GM18502 (cell line): ENCODE data around the gene TENM3.
"Not testable (repeated sequence)": the region's sequence is repeated elsewhere in the genome, so short reads cannot be mapped to it uniquely, and the experiment has no call there.

ENCODE experiments used
- ATAC-seq: cut with Tn5 transposase; IDR thresholded peaks from one replicate; pipeline ENCODE4 v1.9.1; 2021; ENCODE audit warnings: mild to moderate bottlenecking; ENCODE audit not compliant: unreplicated experiment, poor library complexity

The TENM3 gene

DNA sequence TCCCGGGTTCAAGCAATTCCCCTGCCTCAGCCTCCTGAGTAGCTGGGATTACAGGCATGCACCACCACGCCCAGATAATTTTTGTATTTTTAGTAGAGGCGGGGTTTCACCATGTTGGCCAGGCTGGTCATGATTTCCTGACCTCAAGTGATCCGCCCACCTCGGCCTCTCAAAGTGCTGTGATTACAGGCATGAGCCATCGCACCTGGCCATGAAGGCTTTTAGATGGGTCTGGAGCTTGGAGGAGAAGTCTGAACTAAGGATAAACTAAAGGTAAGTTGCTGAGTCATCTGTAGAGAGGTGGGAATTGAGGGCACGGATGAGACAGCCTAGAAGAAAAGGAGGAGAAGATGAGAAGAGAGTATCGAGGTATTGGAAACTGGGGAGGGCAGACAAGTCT lies at the start of gene TENM3:
TSS of gene TENM3 (plus strand) at position 199 of the 400 bp plus-strand sequence. CDS start 80,619 bp downstream, outside the sequence.
- not testable (repeated sequence) for ATAC-seq

DNA sequence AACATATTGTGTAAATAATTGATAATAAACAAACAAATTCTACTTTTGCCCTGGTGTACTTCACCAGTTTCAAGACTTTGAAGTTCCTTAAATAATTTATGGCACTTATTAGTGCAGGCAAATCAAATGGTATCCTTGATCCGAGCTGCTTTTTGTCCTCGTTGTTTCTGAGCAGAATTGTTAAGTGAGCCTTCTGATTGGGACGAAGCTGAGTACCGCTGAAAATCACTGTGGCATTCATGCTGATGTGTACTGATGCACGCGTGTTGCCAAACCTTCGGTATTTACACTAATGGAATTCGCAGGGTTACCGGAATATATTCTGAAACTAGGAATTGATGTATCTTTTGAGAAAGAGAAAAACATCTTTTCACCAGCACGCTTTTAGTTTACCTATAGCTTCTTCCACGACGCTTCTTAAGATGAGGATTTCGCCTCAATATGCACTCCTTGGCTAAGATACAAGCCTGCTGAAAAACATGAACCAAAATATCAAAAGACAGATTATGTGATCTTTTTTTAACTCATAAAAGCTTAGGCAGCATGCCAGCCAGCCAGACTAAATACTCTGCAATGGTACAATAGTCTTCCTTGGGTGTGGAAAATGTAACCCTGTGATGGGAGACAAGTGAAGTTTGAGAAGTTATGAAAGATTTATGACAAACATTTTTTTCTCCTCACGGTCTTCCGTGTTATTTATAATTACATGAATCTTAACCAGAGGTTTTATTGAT lies 48.9 kb upstream of the TENM3 start:
- ATAC-seq = no peak

DNA sequence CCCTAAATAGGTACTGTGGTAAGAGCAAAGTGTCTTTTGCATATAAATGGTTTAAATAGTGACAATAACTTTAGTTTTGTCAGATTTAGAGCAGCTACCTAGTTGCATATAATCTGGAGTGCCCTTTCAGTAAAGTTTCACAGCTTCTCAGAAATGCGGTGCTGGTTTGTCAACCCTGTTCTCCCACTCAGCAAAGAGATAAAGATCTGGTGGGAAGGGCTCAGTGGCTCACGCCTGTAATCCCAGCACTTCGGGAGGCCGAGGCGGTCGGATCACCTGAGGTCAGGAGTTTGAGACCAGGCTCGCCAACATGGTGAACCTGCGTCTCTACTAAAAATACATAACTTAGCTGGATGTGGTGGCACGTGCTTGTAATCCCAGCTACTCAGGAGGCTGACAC lies 45.6 kb upstream of the TENM3 start:
- ATAC-seq = no peak

DNA sequence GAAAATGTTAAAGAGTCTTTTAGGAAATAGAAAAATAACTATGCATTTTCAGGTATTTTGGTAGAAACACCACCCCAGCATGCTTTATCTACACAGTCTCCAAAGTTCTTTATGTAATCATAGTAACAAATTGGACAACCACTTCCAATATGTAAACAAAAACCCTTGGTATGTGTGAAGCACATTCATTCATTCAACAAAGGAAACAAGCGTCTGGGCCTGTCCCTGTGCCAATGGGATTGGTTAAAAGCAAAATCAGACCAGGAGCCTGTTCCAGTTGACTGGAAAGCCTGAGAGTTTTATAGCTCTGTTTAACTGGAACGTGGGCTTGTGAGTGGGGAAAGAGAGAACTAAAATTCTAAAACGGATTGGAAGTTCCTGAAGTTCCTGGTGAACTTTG lies 41.3 kb upstream of the TENM3 start:
- no peak for ATAC-seq

DNA sequence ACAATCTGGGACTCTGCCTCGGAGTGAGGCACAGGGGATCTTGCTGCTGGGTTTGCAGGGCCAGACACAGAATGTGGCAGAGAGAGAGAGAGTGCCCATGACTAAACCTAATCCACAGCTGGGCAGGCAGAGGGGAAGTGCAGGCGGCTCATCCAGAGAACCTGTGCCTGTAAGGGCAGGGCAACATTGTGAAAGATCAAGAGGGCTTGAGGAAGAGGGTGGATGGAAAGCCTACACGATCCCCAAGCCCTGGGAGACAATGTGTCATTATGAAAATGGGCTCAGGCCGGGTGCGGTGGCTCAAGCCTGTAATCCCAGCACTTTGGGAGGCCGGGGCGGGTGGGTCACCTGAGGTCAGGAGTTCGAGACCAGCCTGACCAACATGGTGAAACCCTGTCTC lies 40.6 kb upstream of the TENM3 start:
- no peak for ATAC-seq

DNA sequence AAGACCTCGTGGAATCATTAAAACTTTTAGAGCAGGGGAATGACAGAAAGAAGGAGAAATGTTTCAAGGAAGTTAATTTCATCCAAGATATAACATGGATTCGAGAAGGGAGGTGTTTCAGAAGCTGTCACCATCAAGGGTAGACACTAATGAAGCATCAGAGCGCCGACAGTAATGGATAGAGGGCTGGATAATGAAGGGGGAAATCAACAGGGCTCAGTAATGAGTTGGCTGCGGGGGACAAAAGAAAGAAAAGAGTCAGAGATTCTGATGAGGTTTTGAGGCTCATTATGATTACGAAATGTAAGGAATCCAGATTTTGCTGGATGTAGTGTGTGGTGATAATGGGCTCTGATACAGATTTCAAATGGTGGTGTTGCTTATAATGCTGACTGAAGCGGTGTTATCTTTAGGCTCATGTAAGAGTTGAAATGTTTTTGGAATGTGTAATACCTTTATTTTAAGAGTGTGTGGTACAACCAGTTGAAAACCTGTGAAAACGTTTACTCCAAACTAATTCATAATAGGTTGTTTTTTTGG lies 39.3 kb upstream of the TENM3 start:
- no peak for ATAC-seq

DNA sequence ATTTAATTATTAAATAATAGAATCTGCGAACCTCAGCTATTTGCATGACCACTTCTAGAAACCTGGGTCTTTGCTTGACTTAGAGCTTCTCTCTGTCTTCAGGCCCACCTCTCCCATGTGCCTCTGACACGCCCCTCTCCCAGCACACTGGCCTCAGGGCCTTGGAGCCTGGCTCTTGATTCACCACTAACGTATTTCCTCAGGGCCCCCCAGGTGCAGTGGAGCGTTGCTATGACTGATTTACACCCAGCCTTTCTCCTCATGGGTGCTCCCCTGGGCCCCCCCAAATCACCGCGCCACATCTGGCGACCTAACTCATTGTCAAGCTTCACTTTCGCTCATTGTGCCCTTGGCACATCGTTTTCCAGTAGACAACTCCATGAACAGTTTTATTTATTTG lies 37.9 kb upstream of the TENM3 start:
- ATAC-seq = no peak

DNA sequence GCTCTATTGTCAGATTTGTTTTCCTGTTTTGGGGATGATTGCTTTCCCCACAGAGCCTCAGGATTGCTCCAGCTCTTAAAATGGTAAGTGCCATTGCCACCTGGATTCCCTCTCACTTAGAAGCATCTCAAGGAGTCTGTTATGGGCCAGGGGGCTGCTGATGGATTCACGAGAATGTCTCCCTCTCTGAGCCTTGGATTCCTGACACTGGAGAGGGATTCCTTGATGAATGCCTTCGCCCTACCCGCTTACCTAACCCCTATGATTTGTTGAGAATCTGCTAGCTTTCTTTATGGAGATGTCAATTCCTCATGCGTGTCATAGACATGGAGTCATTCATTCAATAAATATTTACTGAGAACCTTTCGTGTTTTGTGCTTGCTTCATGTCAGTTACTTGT lies 36.9 kb upstream of the TENM3 start:
- ATAC-seq = no peak

DNA sequence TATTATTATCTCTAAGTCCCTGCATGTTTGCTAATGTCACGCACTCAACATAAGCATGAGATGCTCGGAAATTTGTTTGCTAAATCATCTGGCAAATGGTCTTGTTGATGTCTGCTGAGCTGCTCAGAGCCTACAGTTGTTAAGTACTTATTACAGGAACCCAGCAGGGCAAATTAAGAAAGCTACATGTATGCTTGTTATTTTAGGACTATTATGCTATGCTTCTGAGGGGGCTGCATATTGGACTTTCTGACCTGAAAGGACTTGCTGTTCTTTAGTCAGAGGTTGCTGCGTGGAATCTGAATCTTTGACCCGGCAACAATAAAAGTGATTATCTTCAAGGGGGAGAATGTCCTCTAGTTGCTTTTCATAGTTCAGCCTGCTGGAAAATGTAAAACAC lies 36.3 kb upstream of the TENM3 start:
- ATAC-seq = no peak

DNA sequence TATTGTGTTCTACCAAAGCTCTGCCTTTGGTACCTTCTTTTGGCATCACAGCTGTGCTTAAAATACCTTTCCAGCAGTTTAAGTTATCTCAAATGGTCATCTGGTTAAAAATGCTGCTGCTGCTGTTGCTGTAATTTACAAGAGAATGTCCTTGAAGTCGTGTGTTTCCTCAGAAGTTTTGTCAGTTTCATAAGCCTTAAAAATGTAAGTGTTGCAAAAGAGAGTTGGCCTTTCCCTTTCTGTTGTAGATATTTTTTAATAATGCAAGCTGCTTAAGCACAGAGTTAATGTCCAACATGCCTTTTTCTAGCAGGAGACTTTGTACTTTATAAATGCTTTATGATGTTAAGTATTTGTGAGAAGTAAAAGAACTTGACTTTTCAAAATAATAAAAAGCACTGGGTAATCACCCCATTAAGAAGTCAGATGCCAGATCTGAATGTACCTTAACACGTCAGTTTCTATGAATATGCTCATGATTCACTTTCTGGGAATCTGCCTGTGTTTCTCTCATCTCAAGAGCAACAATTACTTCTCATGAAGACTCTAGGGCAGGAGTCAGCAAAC lies 35.3 kb upstream of the TENM3 start:
- ATAC-seq = no peak

DNA sequence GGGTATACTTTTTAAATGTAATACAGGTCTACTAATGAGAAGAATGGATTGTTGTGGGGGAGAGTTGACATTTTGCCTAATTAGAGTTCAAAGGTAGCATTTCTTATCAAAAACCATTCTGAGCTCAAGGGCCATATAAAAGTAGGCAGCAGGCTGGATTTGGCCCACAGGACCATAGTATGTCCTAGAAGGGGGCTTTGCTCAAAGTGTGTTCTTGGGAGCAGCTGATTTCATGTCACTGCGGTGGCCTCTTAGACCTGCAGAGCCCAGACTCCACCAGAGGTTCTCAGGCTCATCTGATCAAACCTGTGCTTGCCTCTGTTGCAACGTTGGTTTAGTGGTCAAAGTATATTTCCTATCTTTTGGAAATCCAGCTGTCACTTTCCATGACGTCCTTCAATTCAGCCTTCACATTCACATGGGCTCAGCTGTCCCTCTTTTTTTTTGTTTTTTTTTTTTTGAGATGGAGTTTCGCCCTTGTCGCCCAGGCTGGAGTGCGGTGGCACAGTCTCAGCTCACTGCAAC lies 34.6 kb upstream of the TENM3 start:
- no peak for ATAC-seq

DNA sequence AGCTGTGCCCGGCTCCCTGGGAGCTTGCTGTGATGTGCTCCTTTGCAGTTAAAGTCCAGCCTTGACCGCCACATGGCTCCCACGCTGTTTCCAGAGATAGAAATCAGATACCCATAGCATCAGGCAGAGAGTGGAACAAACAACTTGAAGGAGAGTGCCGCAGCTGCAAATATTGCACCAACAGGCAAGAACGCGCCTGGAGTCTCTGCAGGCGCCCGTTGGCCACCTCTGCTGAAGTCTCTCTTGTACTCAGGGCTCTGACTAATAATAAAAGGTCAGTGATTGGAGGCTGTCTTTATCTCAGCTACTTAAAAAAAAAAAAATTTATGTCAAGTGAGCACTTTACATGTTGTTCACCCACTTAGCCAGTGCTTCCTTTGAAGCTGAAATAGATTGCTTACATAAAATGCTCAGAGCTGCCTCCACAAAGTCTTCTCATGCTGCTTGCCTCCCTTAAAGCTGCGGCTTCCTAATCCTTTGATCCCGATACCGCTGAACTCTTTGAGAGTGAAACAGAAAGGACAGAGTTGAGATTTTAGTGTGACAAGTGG lies 30.9 kb upstream of the TENM3 start:
- no peak for ATAC-seq

DNA sequence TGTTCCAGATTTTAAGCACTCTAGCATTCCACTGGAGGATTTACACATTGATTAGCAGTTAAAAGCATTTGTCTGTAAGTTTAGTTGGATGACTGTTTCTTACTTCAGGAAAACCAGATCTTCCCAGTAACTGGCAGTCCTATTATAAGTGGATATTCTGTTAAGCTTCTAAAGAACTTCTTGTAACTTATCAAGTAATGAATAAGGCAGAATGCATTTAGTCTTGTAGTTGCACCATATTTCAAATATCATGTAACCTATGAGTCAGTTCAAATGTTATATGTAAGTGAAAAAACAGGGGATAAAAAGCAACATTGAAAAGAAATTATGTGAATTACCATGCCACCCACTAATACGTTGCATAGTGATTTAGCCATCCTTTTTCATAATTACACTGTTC lies 30.2 kb upstream of the TENM3 start:
- no peak for ATAC-seq

DNA sequence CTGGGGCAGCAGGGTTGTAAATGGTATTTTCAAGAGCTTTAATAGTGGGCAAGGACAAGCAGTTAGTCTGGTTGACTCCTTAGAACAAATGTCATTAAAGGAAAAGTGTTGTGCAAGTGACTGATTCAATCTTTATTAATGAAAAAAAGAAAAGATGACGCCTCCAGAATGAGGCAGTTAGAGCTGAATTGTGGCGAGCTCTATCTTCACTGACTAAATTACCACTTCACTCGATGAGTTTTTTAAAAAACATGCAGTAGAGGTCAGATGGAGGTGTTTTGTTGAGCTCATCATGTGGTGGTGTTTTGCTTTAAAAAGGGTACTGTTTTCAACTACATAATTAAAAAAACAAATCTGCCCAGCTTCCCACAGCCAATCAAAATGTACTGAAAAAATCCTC lies 28.1 kb upstream of the TENM3 start:
- ATAC-seq = no peak

DNA sequence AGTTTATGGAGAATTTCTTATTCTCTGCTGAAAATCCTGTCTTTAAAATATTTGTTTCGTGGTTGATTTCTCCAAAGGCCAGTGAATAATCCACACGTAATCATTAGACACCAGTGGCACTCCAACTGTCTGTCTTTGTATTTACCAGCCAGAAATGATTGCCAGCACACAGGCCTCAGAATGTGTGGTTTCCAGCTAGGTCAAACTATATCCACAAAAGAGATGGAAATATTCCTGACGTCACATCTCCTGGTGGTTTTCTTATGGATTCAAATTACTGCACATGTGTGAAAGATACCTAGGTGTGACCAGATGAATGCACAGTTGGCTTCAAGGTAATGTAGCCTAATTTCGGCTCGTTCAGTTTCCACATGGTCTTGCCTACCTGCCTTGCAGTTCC lies 27.2 kb upstream of the TENM3 start:
- ATAC-seq = no peak

DNA sequence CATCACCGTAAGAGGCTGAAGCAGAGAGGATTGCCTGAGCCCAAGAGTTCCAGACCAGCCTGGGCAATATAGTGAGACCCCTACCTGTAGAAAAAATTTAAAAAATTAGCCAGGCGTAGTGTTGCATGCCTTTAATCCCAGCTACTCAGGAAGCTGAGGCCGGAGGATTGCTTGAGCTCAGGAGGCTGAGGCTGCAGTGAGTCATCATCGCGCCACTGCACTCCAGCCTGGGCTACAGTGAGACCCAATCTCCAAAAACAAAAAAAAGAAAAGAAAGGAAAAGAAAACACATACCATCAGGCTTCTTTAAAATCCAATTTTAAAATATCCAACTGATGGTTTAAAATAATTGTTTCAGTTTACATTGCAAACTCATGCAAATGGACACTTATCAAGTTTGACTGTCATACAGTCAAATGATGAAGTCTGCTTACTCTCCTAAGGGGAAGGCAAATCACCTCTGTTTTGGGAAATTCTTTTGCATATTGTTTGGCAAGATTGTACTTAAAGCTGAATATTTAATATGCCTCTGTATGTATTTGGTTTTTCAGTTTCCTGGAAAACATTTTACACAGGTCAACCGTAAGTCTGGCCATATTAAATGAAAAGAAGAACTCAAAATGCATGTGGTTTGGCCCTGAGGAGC lies 23.7 kb upstream of the TENM3 start:
- ATAC-seq = no peak

DNA sequence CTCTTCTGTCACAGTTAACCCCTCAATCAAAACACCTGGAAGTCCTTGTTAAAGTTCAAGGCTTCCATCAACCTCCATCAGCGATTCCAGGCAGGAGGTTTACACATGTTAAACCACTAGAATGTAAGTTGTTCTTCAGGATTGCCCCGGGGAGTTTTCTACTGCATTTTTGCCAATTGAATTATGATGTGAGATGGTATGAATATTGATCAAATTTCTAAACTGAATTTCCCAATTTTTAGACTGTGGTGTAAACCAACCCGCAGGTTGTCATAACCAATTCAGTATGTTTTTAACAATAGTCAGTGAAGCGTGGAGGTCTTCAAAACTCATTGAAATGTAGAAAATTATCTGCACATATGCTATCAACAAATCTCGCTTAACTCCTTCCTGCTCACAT lies 21.2 kb upstream of the TENM3 start:
- no peak for ATAC-seq

DNA sequence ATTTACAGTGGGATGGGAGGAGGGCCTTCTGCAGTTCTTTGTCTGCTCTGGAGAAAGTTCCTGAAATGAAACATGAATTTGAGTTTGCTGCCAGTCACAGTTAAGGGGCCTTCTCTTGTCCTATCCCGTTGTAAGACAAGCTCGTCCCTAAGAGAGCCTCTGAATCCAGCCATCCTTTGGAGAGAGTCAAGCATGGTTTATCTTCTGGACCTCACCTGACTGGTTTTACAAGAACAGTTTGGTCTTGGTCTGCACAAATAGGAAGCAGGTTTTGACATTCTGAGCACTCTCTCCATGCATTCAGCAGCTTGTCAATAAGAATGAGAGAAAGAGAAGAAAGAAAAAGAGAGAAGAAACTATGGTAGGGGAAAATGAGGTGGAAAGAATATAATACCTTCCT lies 20.4 kb upstream of the TENM3 start:
- ATAC-seq = no peak

DNA sequence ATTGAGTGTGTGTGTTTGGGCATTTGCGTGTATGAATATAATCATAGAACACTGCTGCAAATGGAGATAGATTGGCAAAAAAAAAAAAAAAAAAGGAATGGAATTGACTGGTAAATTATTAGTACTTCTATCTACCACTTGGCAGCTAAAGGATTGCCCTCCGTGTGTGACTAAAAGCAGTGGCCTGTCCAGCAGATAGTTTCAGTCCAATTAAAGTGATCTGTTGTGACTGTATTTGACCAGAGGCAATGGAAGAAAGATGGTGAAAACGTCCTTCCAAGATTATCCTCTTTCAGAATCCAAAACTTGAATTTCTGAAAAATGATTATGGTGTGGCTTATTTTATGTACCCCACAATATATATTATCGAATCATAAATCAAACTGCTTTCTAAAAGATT lies 19.5 kb upstream of the TENM3 start:
- ATAC-seq = no peak

DNA sequence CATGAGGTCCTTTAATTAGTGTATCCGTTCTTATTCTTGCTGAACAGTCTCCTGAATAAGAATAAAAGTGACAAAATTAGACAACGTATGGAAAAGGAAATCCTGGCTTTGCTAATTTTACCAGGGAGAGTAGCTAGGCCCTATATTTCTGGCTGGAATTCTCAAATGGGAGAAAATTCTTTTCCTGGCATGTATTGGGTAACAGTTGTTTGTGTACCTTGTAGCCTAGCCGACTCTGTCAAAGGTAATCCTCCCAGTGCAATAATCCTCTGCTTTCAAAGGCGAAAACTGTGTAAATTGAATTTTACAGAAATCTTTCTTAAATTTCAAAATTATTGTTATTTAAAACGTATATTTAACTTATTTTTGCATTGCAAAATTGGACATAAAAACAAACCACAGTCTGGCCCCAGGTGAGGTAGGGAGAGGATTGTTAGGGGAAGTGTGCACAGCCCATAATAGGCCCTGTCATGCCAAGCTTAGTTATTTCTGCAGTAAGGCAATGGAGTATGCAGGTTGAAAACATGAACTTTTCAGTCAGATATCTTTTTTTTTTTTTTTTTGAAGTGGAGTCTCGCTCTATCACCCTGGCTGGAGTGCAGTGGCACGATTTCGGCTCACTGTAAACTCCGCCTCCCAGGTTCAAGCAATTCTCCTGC lies 18.9 kb upstream of the TENM3 start:
- ATAC-seq = no peak
